ENCODE data around the gene RAB20.

The RAB20 gene

GRCh38 chr13:110511509-110512181 is 49.9 kb downstream of the RAB20 start:
- no peak for DNase-seq (ENCODE audit: low read depth)
- no peak for TF ChIP-seq CTCF (conservative IDR thresholded peaks at IDR 0.05; ENCODE audit: low read depth, low read length)
- no peak overlapping the region for H3K4me3 ChIP-seq (ENCODE audit: low read length)

GRCh38 chr13:110509971-110510786 is 51.3 kb downstream of the RAB20 start:
- no peak for TF ChIP-seq CTCF (conservative IDR thresholded peaks at IDR 0.05; ENCODE audit: low read depth, low read length)
- DNase-seq (ENCODE audit: low read depth): no peak
- no peak overlapping the region for H3K4me3 ChIP-seq (ENCODE audit: low read length)

- no peak for DNase-seq (ENCODE audit: low read depth)
- no peak overlapping the region for H3K4me3 ChIP-seq (ENCODE audit: low read length)
- no peak for TF ChIP-seq CTCF (conservative IDR thresholded peaks at IDR 0.05; ENCODE audit: low read depth, low read length)
These were observed 52.0 kb downstream of the RAB20 start for GRCh38 chr13:110509478-110509926.

- TF ChIP-seq CTCF (conservative IDR thresholded peaks at IDR 0.05; ENCODE audit: low read depth, low read length): peak; percentile 40
- no peak for DNase-seq (ENCODE audit: low read depth)
- no peak overlapping the region for H3K4me3 ChIP-seq (ENCODE audit: low read length)
These were observed 53.7 kb downstream of the RAB20 start for GRCh38 chr13:110507678-110508381.

- H3K4me3 ChIP-seq (ENCODE audit: low read length): no peak overlapping the region
- no peak for TF ChIP-seq CTCF (conservative IDR thresholded peaks at IDR 0.05; ENCODE audit: low read depth, low read length)
- DNase-seq (ENCODE audit: low read depth): peak; percentile 81
These were observed 54.5 kb downstream of the RAB20 start for GRCh38 chr13:110506859-110507566.

- H3K4me3 ChIP-seq (ENCODE audit: low read length): no peak overlapping the region
- no peak for TF ChIP-seq CTCF (conservative IDR thresholded peaks at IDR 0.05; ENCODE audit: low read depth, low read length)
- no peak for DNase-seq (ENCODE audit: low read depth)
These were observed 55.1 kb downstream of the RAB20 start for GRCh38 chr13:110506396-110506795.
